HG03442 (cell line): ENCODE measurements around the gene PDCD5.

Experiments
- ATAC-seq: cut with Tn5 transposase; IDR thresholded peaks from one replicate; pipeline ENCODE4 v1.9.1; 2021; ENCODE audit warnings: mild to moderate bottlenecking, moderate library complexity; ENCODE audit not compliant: unreplicated experiment

The PDCD5 gene

DNA sequence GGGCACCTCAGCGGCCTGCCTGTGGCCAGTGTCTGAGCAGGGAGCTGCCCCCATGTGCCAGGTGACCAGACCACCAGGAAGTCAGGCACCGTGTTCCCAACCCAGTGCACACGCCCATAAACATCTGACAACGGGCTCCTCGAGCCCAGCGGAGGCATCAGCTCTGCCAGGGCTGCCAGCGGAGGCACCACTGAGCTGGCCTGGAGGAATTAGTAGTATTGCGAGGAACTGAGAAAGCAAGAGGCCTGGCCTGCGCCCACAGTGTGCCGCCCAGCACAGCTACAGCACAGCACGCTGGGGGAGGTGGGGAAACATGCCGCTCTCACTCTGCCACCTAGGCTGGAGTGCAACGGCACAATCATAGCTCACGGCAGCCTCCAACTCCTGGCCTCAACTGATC, 49.3 kb downstream of the PDCD5 start:
- no peak for ATAC-seq

DNA sequence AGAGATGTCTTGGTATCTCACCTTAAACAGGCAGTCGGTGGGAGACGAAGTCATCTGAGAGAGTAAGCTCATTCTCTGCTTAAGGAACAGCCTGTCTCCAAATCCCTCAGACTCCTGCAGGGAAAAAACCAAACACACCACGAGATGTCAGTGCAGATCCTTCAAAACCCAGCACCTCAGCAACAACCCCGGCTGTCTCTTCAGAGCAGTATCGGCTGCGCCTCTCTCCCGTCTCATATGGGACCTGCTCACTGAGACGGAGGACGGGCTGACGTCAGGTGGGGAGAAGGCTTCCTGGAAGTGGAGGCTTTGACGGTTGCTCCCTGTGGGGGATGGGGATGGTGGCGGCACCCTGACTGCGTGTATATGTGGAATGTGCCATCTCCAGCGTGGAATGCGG, 50.4 kb downstream of the PDCD5 start:
- ATAC-seq = no peak
